ENCODE data around the gene PTCH2. TPM values are rescaled to one million over a fixed set of nuclear protein-coding genes. Genes with fewer than 3 reads are reported as not detected.
"Not testable (repeated sequence)": the region's sequence is repeated elsewhere in the genome, so short reads cannot be mapped to it uniquely, and the experiment has no call there.

The PTCH2 gene
- total RNA-seq, 4 donors from 2014 or later = 6.6 to 13.4 (median 9.9) TPM

DNA sequence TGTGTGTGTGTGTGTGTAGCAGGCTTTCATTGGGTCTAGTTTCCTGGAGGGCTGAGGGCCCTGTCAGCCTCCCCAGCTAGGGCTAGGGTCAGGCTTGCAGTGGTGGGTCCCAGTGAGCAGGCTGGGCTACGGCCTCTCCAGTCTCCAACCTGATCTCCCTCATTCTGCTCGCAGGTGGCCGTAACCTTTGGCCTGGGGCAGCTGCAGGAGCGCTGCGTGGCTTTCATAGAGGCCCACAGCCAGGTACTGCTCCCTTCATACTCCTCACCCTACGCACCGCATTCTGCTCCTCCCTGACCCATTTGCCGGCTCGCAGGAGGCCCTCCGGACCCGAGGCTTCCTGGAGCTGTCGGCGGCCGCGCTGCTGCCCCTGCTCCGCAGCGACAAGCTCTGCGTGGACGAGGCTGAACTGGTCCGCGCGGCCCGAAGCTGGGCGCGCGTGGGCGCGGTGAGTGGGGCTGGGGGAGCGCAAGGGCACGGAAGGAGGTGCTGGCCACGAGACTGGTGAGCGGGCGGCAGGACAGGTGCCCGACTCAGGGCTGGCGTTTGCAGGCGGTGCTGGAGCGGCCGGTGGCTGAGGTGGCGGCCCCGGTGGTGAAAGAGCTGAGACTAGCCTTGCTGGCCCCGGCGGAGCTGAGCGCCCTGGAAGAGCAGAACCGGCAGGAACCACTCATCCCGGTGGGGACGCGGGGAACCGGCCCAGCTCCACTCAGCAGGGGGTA lies 30.1 kb downstream of the PTCH2 start:
- whole genome bisulfite sequencing, 2 donors = 43 to 58% methylated on average over 32 to 40 of the region's 48 CpGs
- H3K4me1 ChIP-seq = peaks cover 0 to 69% (median 55%) of the 10 kb centered on the region in 4 donors
- H3K9me3 ChIP-seq = no peaks in the 10 kb centered on the region
- no peaks in the 10 kb centered on the region for H3K36me3 ChIP-seq
- peak overlapping the region; percentile 70 to 100 (median 97) for H3K27ac ChIP-seq
- TF ChIP-seq, protein P1, sequence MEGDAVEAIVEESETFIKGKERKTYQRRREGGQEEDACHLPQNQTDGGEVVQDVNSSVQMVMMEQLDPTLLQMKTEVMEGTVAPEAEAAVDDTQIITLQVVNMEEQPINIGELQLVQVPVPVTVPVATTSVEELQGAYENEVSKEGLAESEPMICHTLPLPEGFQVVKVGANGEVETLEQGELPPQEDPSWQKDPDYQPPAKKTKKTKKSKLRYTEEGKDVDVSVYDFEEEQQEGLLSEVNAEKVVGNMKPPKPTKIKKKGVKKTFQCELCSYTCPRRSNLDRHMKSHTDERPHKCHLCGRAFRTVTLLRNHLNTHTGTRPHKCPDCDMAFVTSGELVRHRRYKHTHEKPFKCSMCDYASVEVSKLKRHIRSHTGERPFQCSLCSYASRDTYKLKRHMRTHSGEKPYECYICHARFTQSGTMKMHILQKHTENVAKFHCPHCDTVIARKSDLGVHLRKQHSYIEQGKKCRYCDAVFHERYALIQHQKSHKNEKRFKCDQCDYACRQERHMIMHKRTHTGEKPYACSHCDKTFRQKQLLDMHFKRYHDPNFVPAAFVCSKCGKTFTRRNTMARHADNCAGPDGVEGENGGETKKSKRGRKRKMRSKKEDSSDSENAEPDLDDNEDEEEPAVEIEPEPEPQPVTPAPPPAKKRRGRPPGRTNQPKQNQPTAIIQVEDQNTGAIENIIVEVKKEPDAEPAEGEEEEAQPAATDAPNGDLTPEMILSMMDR (IDR thresholded peaks at IDR 0.05) = no peak
- TF ChIP-seq EP300 (IDR thresholded peaks at IDR 0.05) = no peak
- TF ChIP-seq POLR2A (IDR thresholded peaks at IDR 0.05) = no peak
- no peak for DNase-seq (ENCODE audit: low spot score in 2 of 2)
- no peaks in the 10 kb centered on the region for H3K27me3 ChIP-seq
- H3K4me3 ChIP-seq = peak overlapping the region; percentile 31 to 61 (median 48)

DNA sequence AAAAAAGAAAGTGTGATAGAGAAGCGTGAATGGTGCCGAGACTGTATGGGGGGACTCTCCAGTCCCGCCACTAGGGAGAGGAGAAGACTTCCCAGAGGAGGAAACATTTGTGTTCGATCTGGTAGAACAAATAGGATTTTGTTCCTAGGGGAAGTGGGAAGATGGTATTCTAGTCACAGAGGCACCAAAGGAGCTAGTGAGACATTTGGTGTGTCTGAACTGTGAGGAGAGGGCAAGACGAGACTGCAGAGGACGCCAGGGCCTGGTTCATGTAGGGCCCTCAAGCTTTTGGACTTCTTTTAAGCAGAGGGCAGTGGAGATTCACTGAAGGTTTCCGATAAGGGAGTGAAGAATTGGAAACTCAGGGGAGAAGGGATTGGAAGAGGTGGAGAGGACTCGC lies 31.8 kb downstream of the PTCH2 start:
- Histone ChIP-seq H3K4me3 (no peak overlapping the region), H3K9me3 (no peaks in the 10 kb centered on the region), H3K4me1 (peaks cover 0 to 86% (median 69%) of the 10 kb centered on the region in 4 donors), H3K36me3 (peaks cover 0 to 4% (median 0%) of the 10 kb centered on the region in 3 donors), H3K27ac (peak overlapping the region in 3 of 4 donors; percentile 100), H3K27me3 (no peaks in the 10 kb centered on the region)
- peak in 1 of 2 donors; percentile 1 for DNase-seq (ENCODE audit: low spot score in 2 of 2)
- 42 to 51% methylated on average over 8 of the region's 8 CpGs for WGBS, 2 donors
- TF ChIP-seq, protein P1 (IDR thresholded peaks at IDR 0.05) = no peak
- TF ChIP-seq POLR2A (IDR thresholded peaks at IDR 0.05) = no peak
- TF ChIP-seq EP300 (IDR thresholded peaks at IDR 0.05) = no peak

DNA sequence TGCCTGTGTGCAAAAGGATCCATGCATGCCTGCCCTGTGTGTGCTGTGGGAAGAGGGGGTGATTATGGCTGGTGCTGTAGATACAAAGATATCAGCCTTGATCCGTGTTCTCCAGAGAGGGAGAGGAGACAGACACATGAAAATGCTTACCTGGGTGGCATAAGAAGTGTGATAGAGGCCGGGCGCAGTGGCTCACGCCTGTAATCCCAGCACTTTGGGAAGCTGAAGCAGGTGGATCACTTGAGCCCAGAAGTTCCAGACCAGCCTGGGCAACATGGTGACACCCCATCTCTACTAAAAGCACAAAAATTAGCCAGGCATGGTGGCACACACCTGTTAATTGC lies 32.3 kb downstream of the PTCH2 start:
- DNase-seq (ENCODE audit: low spot score in 2 of 2) = peak in 1 of 2 donors; percentile 6
- 94 to 95% methylated on average over 4 of the region's 4 CpGs for WGBS, 2 donors
- Histone ChIP-seq H3K27ac (peak overlapping the region in 3 of 4 donors; percentile 100), H3K4me1 (peaks cover 0 to 91% (median 73%) of the 10 kb centered on the region in 4 donors)
- not testable (repeated sequence) for H3K9me3 ChIP-seq, H3K4me3 ChIP-seq, H3K36me3 ChIP-seq, H3K27me3 ChIP-seq

DNA sequence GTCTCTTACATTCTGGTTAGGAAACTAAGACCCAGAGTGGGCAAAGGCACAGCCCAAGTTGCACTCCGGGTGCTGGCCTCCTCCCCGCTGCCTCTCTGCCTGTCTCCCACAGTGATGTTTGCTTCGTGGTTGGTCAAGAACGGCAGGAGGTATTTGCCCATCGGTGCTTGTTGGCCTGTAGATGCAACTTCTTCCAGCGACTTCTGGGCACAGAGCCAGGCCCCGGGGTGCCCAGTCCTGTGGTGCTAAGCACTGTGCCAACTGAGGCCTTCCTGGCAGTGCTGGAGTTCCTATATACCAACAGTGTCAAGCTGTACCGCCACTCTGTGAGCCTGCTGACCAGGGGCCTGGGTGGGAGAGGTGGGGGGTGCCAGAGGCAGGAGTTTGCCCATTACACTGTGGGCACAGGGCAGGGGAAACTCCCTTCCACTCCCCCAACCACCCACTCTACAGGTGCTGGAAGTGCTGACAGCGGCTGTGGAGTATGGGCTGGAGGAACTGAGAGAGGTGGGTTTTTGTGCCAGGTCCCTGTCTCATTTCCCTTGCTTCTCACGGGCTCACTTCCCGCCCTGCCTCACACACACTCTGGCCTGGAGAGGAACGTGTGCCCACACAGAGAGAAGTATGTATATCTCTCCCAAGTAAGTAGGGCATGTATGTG lies 32.8 kb downstream of the PTCH2 start:
- peaks cover 0 to 14% (median 0%) of the 10 kb centered on the region in 3 donors for H3K36me3 ChIP-seq
- H3K27ac ChIP-seq = peak overlapping the region; percentile 97 to 100 (median 100)
- H3K27me3 ChIP-seq = no peaks in the 10 kb centered on the region
- peak overlapping the region in 1 of 4 donors; percentile 49 for H3K4me3 ChIP-seq
- peaks cover 0 to 96% (median 75%) of the 10 kb centered on the region in 4 donors for H3K4me1 ChIP-seq
- 39 to 41% methylated on average over 12 of the region's 12 CpGs for WGBS, 2 donors
- TF ChIP-seq EP300 (IDR thresholded peaks at IDR 0.05) (no peak), POLR2A (IDR thresholded peaks at IDR 0.05) (no peak)
- TF ChIP-seq, protein P1 (IDR thresholded peaks at IDR 0.05) = no peak
- peak in 1 of 2 donors; percentile 43 for DNase-seq (ENCODE audit: low spot score in 2 of 2)
- H3K9me3 ChIP-seq = no peaks in the 10 kb centered on the region

DNA sequence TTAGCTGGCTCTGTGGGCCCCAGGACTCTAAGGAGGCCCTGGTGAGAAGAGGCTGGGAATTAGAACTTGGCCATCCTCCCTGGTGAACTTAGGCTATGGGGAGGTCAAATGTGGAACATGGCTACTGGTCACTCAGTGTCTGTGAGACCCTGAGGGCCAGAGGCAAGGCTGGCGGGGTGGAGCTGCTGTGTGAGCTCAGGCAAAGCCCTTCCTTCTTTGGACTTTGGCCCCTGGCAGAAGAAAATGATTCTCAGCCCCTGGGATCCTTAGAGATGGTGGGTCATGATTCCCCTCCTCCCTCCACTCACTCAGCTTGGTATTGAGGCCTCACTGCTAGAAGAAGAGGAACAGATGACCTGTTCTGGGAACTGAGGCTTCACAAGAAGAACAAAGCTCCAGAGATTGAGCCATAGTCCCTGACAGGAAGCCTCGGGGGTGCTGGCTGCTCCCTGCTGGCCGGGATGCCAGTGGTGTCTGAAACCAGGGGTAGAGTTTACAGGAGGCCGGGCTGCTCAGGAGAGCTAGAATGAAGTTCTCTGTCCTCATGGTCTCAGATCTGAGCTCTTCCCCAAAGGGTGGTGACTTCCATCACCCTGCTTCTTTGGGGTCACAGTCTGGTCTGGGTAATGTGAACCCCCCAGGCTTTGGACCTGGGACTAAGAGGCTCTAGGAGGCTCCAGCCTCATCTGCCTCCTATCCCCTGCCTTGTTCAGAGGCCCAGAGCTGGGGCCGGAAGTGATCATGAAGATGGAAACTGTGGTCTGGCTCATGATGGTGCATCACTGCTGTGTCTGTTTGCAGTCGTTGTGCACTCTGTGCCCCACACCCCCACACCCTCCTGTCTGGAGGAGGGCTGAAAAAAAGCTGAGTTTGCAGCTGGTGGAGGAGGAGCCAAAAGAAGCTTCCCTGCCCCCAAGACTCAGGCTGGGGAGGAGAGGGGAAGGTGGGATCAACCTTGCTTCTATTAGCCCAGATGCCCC lies 33.8 kb downstream of the PTCH2 start:
- Histone ChIP-seq H3K9me3 (no peaks in the 10 kb centered on the region), H3K4me1 (peaks cover 0 to 89% (median 74%) of the 10 kb centered on the region in 4 donors), H3K27ac (peak overlapping the region; percentile 97 to 100 (median 100)), H3K36me3 (peaks cover 0 to 24% (median 4%) of the 10 kb centered on the region in 3 donors), H3K27me3 (no peaks in the 10 kb centered on the region), H3K4me3 (peak overlapping the region; percentile 25 to 49 (median 33))
- DNase-seq (ENCODE audit: low spot score in 2 of 2) = no peak
- TF ChIP-seq POLR2A (IDR thresholded peaks at IDR 0.05) = no peak
- TF ChIP-seq, protein P1 (IDR thresholded peaks at IDR 0.05) = no peak
- peak in 1 of 2 donors; percentile 47 for TF ChIP-seq EP300 (IDR thresholded peaks at IDR 0.05)
- WGBS, 2 donors = 18 to 20% methylated on average over 5 to 6 of the region's 6 CpGs

All from tibial nerve (tissue), 4 donors.